ENCODE results near the gene TMCO5A. TPM values are rescaled to one million over a fixed set of nuclear protein-coding genes. Genes with fewer than 3 reads are reported as not detected.
A peak's percentile ranks its signal among the peaks of the same experiment; 100 is the strongest.

Gene TMCO5A
- total RNA-seq, 2 experiments from 2014 or later = not detected

- ATAC-seq (no peak), DNase-seq (no peak)
- Mint-ChIP-seq H3K4me3 (no peak overlapping the region), H3K27ac (no peak overlapping the region), H3K27me3 (ENCODE audit: low read depth) (peaks cover 3% of the 10 kb centered on the region), H3K4me1 (ENCODE audit: low read depth) (no peaks in the 10 kb centered on the region), H3K36me3 (ENCODE audit: low read depth) (no peaks in the 10 kb centered on the region), H3K9me3 (ENCODE audit: insufficient read depth) (no peaks in the 10 kb centered on the region)
- POLR2A ChIA-PET = no interaction called here
- CTCF ChIA-PET = no interaction called here
Observed at GRCh38 chr15:37979671-37980409, 45.4 kb downstream of the TMCO5A start.

GRCh38 chr15:37981201-37981600, 46.8 kb downstream of the TMCO5A start:
- Mint-ChIP-seq H3K27ac (no peak overlapping the region), H3K9me3 (ENCODE audit: insufficient read depth) (no peaks in the 10 kb centered on the region), H3K4me1 (ENCODE audit: low read depth) (no peaks in the 10 kb centered on the region), H3K27me3 (ENCODE audit: low read depth) (no peaks in the 10 kb centered on the region), H3K36me3 (ENCODE audit: low read depth) (no peaks in the 10 kb centered on the region), H3K4me3 (no peak overlapping the region)
- ATAC-seq (no peak), DNase-seq (no peak)
- POLR2A ChIA-PET = no interaction called here
- CTCF ChIA-PET = interaction anchor here (1.4 kb wide), 1 partner anchor 10 kb away, joined by 3 read pairs; no protein-coding TSS in a partner anchor

GRCh38 chr15:37981775-37982174, 47.3 kb downstream of the TMCO5A start:
- POLR2A ChIA-PET = no interaction called here
- ATAC-seq (no peak), DNase-seq (no peak)
- H3K9me3 Mint-ChIP-seq (ENCODE audit: insufficient read depth) = no peaks in the 10 kb centered on the region
- no peak overlapping the region for H3K4me3 Mint-ChIP-seq
- H3K36me3 Mint-ChIP-seq (ENCODE audit: low read depth) = no peaks in the 10 kb centered on the region
- no peaks in the 10 kb centered on the region for H3K4me1 Mint-ChIP-seq (ENCODE audit: low read depth)
- H3K27me3 Mint-ChIP-seq (ENCODE audit: low read depth) = peaks cover 3% of the 10 kb centered on the region
- CTCF ChIA-PET = interaction anchor here (1.4 kb wide), 1 partner anchor 9 kb away, joined by 3 read pairs; no protein-coding TSS in a partner anchor
- H3K27ac Mint-ChIP-seq = no peak overlapping the region

GRCh38 chr15:37984368-37984767, 49.9 kb downstream of the TMCO5A start:
- H3K27ac Mint-ChIP-seq = no peak overlapping the region
- ChIA-PET POLR2A (no interaction called here), CTCF (no interaction called here)
- H3K36me3 Mint-ChIP-seq (ENCODE audit: low read depth) = no peaks in the 10 kb centered on the region
- DNase-seq = no peak
- H3K4me3 Mint-ChIP-seq = no peak overlapping the region
- H3K27me3 Mint-ChIP-seq (ENCODE audit: low read depth) = peaks cover 5% of the 10 kb centered on the region
- H3K4me1 Mint-ChIP-seq (ENCODE audit: low read depth) = no peaks in the 10 kb centered on the region
- no peak for ATAC-seq
- peaks cover 7% of the 10 kb centered on the region for H3K9me3 Mint-ChIP-seq (ENCODE audit: insufficient read depth)

- H3K4me1 Mint-ChIP-seq (ENCODE audit: low read depth) = no peaks in the 10 kb centered on the region
- ChIA-PET CTCF (interaction anchor here (0.8 to 1.6 kb wide), 5 partner anchors 355 to 392 kb away, joined by 3 to 6 read pairs (median 5); no protein-coding TSS in a partner anchor), POLR2A (no interaction called here)
- no peak overlapping the region for H3K27ac Mint-ChIP-seq
- peak; percentile 33 for DNase-seq
- H3K27me3 Mint-ChIP-seq (ENCODE audit: low read depth) = peaks cover 6% of the 10 kb centered on the region
- no peak overlapping the region for H3K4me3 Mint-ChIP-seq
- no peak for ATAC-seq
- H3K9me3 Mint-ChIP-seq (ENCODE audit: insufficient read depth) = no peaks in the 10 kb centered on the region
- H3K36me3 Mint-ChIP-seq (ENCODE audit: low read depth) = no peaks in the 10 kb centered on the region
Observed at GRCh38 chr15:37995461-37996347, 61.3 kb downstream of the TMCO5A start.

All from activated CD8-positive, alpha-beta T cell treated with anti-CD3 and anti-CD28 coated beads, Interleukin-2, amount 10 ng/mL, durations not matched to agents 7 days and 5 days (primary cell).